Measurements from ENCODE around the gene ACER1. TPM values are rescaled to one million over a fixed set of nuclear protein-coding genes. Genes with fewer than 3 reads are reported as not detected.
"Not testable (repeated sequence)": the region's sequence is repeated elsewhere in the genome, so short reads cannot be mapped to it uniquely, and the experiment has no call there.

ACER1 gene
- total RNA-seq, 2 donors from 2014 or later, result 0.24 TPM; not detected in 1

DNA sequence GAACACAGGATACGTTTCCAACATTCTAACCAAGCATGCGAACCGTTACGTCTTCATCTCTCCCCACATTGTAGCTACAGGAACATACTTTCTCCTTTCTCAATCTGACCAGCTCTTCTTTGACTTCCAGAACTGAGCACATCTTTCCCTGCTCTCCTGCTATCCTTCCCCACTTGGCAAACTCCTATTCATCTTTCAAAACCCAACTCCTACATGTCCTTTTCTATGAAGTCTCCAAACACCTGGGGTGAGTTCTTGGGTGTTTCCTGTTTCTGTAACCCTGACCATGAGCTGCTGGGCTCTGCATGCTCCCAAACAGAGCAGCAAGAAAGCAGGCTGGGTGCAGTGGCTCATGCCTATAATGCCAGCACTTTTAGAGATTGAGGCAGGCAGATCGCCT lies 6.6 kb downstream of the ACER1 start:
- H3K9me3 ChIP-seq, result no peaks in the 10 kb centered on the region
- DNase-seq (ENCODE audit: low spot score), result no peak
- H3K4me1 ChIP-seq, result no peaks in the 10 kb centered on the region
- H3K4me3 ChIP-seq, result no peak overlapping the region
- H3K36me3 ChIP-seq, result no peaks in the 10 kb centered on the region
- H3K27me3 ChIP-seq, result no peaks in the 10 kb centered on the region
- no peak overlapping the region for H3K27ac ChIP-seq
- TF ChIP-seq CTCF (IDR thresholded peaks at IDR 0.05), result no peak

- Histone ChIP-seq H3K36me3 (no peaks in the 10 kb centered on the region), H3K9me3 (no peaks in the 10 kb centered on the region), H3K4me3 (no peak overlapping the region), H3K4me1 (no peaks in the 10 kb centered on the region), H3K27ac (no peak overlapping the region), H3K27me3 (no peaks in the 10 kb centered on the region)
- DNase-seq (ENCODE audit: low spot score), result no peak
- no peak for TF ChIP-seq CTCF (IDR thresholded peaks at IDR 0.05)
Measured at GRCh38 chr19:6325614-6326013, 7.8 kb downstream of the ACER1 start.

GRCh38 chr19:6324757-6325156 lies 8.7 kb downstream of the ACER1 start:
- no peaks in the 10 kb centered on the region for H3K27me3 ChIP-seq
- H3K27ac ChIP-seq, result no peak overlapping the region
- no peaks in the 10 kb centered on the region for H3K36me3 ChIP-seq
- H3K4me1 ChIP-seq, result no peaks in the 10 kb centered on the region
- H3K4me3 ChIP-seq, result no peak overlapping the region
- no peak for DNase-seq (ENCODE audit: low spot score)
- no peak for TF ChIP-seq CTCF (IDR thresholded peaks at IDR 0.05)
- H3K9me3 ChIP-seq, result no peaks in the 10 kb centered on the region

DNA sequence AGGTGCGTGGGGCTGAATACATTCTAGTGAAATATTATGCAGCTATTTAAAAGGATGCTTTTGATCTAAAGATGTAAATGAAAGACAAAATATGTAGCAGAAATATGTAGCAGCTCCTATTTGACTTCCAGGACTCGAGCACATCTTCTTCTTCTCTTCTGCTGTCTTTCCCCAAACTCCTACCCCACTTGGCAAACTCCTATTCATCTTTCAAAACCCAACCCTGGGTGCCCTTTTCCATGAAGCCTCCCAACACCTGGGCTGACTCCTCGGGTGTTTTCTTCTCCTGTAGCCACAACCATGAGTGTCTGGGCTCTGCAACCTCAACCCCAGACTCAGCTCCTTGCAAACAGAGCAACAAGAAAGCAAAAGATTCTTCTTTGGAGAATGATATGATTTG lies 11.1 kb downstream of the ACER1 start:
- TF ChIP-seq CTCF (IDR thresholded peaks at IDR 0.05), result no peak
- no peaks in the 10 kb centered on the region for H3K27me3 ChIP-seq
- no peak for DNase-seq (ENCODE audit: low spot score)
- H3K4me3 ChIP-seq, result no peak overlapping the region
- H3K4me1 ChIP-seq, result no peaks in the 10 kb centered on the region
- H3K9me3 ChIP-seq, result no peaks in the 10 kb centered on the region
- no peaks in the 10 kb centered on the region for H3K36me3 ChIP-seq
- no peak overlapping the region for H3K27ac ChIP-seq

- H3K4me1 ChIP-seq, result no peaks in the 10 kb centered on the region
- H3K36me3 ChIP-seq, result no peaks in the 10 kb centered on the region
- no peak overlapping the region for H3K27ac ChIP-seq
- H3K4me3 ChIP-seq, result no peak overlapping the region
- DNase-seq (ENCODE audit: low spot score), result no peak
- H3K9me3 ChIP-seq, result no peaks in the 10 kb centered on the region
- TF ChIP-seq CTCF (IDR thresholded peaks at IDR 0.05), result no peak
- H3K27me3 ChIP-seq, result no peaks in the 10 kb centered on the region
Measured at GRCh38 chr19:6319376-6319775, 14.0 kb downstream of the ACER1 start.

DNA sequence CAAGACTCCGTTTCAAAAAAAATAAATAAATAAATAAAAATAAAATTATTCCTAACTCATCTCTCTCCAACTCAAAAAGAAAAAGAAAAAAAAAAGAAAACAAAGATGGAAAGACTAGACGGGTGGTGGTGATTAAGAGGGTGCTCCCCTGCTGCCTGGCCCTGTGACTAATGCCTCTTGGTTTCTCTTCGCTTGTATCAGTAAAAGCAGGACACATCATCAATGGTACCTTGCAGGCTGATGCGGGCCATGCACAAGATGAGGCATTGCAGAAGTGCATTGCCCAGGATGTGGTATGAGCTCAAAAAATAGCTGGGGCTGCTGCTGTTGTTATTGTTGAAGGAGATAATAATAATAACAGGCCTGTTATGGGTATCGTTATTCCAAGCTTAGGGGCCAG lies 14.6 kb downstream of the ACER1 start:
- H3K36me3 ChIP-seq, result no peaks in the 10 kb centered on the region
- H3K27ac ChIP-seq, result no peak overlapping the region
- no peaks in the 10 kb centered on the region for H3K4me1 ChIP-seq
- no peak for TF ChIP-seq CTCF (IDR thresholded peaks at IDR 0.05)
- H3K9me3 ChIP-seq, result no peaks in the 10 kb centered on the region
- no peak for DNase-seq (ENCODE audit: low spot score)
- H3K27me3 ChIP-seq, result no peaks in the 10 kb centered on the region
- H3K4me3 ChIP-seq, result no peak overlapping the region

- not testable (repeated sequence) for H3K4me3 ChIP-seq; H3K36me3 ChIP-seq; H3K9me3 ChIP-seq; H3K27me3 ChIP-seq; DNase-seq (ENCODE audit: low spot score); H3K4me1 ChIP-seq; H3K27ac ChIP-seq
Measured at GRCh38 chr19:6315646-6316045, 17.8 kb downstream of the ACER1 start.

Data from right atrium auricular region (tissue), 2 donors.